T-cell (primary cell): ENCODE measurements around the gene SLC7A6OS. TPM values are rescaled to one million over a fixed set of nuclear protein-coding genes. Genes with fewer than 3 reads are reported as not detected.
"Not testable (repeated sequence)": the region's sequence is repeated elsewhere in the genome, so short reads cannot be mapped to it uniquely, and the experiment has no call there.

Source experiments
- ATAC-seq, 4 experiments: fragments of 200-7000 bp in 3 of 4; fragments of 150-1000 bp in 1 of 4; cut with Tn5 transposase; replicated peaks in 1 of 4; 1 replicate in 3 of 4; 2 replicates in 1 of 4; pipeline ENCODE4 v1.10.0; 2021; ENCODE audit warnings: moderate library complexity in 3 of 4, mild to moderate bottlenecking in 2 of 4, moderate number of reproducible peaks in 1 of 4
- CTCF ChIA-PET, 2 donors: fragments of 300-600 bp; sonication (Branson Sonifier 250); formaldehyde crosslinking; loops; one replicate each; lab custom pipeline; 2022; ENCODE audit warnings: antibody characterized with exemption in 2 of 2; lab: Charles Lee
- POLR2A ChIA-PET, 2 donors: fragments of 300-600 bp; sonication (Branson Sonifier 250); formaldehyde crosslinking; loops; one replicate each; lab custom pipeline; 2022; ENCODE audit warnings: antibody characterized with exemption in 2 of 2; lab: Charles Lee
- DNase-seq, 35 experiments: peaks; one replicate each; pipeline versions ENCODE4 v3.0.0 to v3.0.0-alpha.2; 2013 to 2023
- H3K27ac ChIP-seq: one replicate; pipeline ENCODE4 v1.5.1; 2013; ENCODE audit warnings: low read length
- H3K27me3 ChIP-seq, 2 experiments: replicated peaks in 1 of 2; 1 replicate in 1 of 2; 2 replicates in 1 of 2; pipeline versions ENCODE4 v1.6.1 to v1.7.0; 2013; ENCODE audit warnings: low read length in 1 of 2, mixed read lengths in 1 of 2; ENCODE audit not compliant: control insufficient read depth in 2 of 2, insufficient read depth in 2 of 2; ENCODE audit errors: extremely low read depth in 1 of 2
- H3K36me3 ChIP-seq, 2 donors: 1 replicate in 1 of 2; 2 replicates in 1 of 2; pipeline versions ENCODE4 v1.6.1 to v1.7.0; 2013; ENCODE audit warnings: low read length in 1 of 2; ENCODE audit not compliant: control insufficient read depth in 2 of 2, insufficient read depth in 1 of 2; ENCODE audit errors: extremely low read depth in 1 of 2
- H3K4me1 ChIP-seq, 2 experiments: 1 replicate in 1 of 2; 2 replicates in 1 of 2; pipeline versions ENCODE4 v1.6.1 to v1.7.0; 2013; ENCODE audit warnings: low read length in 2 of 2, mixed read lengths in 1 of 2; ENCODE audit not compliant: insufficient read depth in 2 of 2, control insufficient read depth in 1 of 2; ENCODE audit errors: extremely low read depth in 1 of 2
- H3K4me3 ChIP-seq, 2 donors: 1 replicate in 1 of 2; 2 replicates in 1 of 2; pipeline versions ENCODE4 v1.5.1 to v1.7.0; 2013; ENCODE audit warnings: mild to moderate bottlenecking in 2 of 2, low read length in 1 of 2, moderate library complexity in 1 of 2; ENCODE audit not compliant: control insufficient read depth in 1 of 2; ENCODE audit errors: extremely low read depth in 1 of 2
- H3K9me3 ChIP-seq: 2 replicates; pipeline ENCODE4 v1.7.0; 2013
- H3K27ac Mint-ChIP-seq, 2 donors: one replicate each; pipeline ENCODE4 v1.8.0; 2020 to 2021; ENCODE audit warnings: mild to moderate bottlenecking in 2 of 2, mixed read lengths in 2 of 2
- H3K27me3 Mint-ChIP-seq, 2 donors: one replicate each; pipeline ENCODE4 v1.8.0; 2021 to 2022; ENCODE audit warnings: mixed read lengths in 2 of 2
- H3K36me3 Mint-ChIP-seq: one replicate; pipeline ENCODE4 v1.8.0; 2021; ENCODE audit warnings: mixed read lengths
- H3K4me1 Mint-ChIP-seq, 3 donors: one replicate each; pipeline ENCODE4 v1.8.0; 2020 to 2022; ENCODE audit warnings: mixed read lengths in 3 of 3, mild to moderate bottlenecking in 1 of 3
- H3K4me3 Mint-ChIP-seq, 3 donors: one replicate each; pipeline ENCODE4 v1.8.0; 2020 to 2022; ENCODE audit warnings: mild to moderate bottlenecking in 3 of 3, mixed read lengths in 3 of 3, moderate library complexity in 3 of 3
- H3K9me3 Mint-ChIP-seq, 3 donors: one replicate each; pipeline ENCODE4 v1.8.0; 2020 to 2022; ENCODE audit warnings: mixed read lengths in 3 of 3
- WGBS: methylation state at CpG from one replicate; pipeline ENCODE4 v1.1.5; 2013; ENCODE audit warnings: missing lambda C conversion rate; ENCODE audit not compliant: insufficient coverage; 5-methylcytosine and 5-hydroxymethylcytosine counted together
- total RNA-seq, 35 experiments: library from RNA in 6 of 35; stranded (reverse) in 6 of 35; fragments of 120-200 nt in 1 of 35; gene quantifications; one replicate each; pipeline versions ENCODE4 v1.2.1 to v1.2.4 and lab custom pipeline; 2013 to 2026

The SLC7A6OS gene
- total RNA-seq, 5 donors from 2014 or later (not counting 1 experiment from before 2014, with no cell fraction given) = 42.5 to 50.3 (median 43.9) TPM

DNA sequence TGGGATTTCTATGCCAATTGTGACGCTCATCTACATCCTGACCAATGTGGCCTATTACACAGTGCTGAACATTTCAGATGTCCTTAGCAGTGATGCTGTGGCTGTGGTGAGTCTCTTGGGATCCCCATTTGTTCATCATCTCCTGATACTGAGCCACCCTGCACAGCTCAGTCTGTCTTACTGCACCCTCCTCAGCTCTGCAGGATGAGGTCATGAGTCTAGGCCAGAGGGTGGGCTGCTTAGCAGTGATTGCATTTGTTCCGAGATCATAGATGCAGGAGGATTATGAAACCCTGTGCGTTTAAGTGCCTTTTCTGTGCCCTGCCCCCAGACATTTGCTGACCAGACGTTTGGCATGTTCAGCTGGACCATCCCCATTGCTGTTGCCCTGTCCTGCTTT lies 19.5 kb downstream of the SLC7A6OS start:
- Histone ChIP-seq H3K36me3 (peaks cover 15 to 71% of the 10 kb centered on the region in 2 donors), H3K27me3 (no peaks in the 10 kb centered on the region), H3K9me3 (no peaks in the 10 kb centered on the region), H3K27ac (peak overlapping the region; percentile 80), H3K4me1 (peaks cover 62 to 73% of the 10 kb centered on the region in 2 experiments), H3K4me3 (no peak overlapping the region)
- ChIA-PET CTCF (interaction anchor here (0.7 to 2.7 kb wide), 5 partner anchors 11 to 30 kb away, joined by 3 to 9 read pairs (median 3); partner anchors contain the start of genes PRMT7 (in 1 of the 2) and SLC7A6OS (in 1 of the 2)), POLR2A (interaction anchor here in 1 of 2 donors (1.5 kb wide), 1 partner anchor 19 kb away, joined by 4 read pairs; the partner anchor contains the start of genes PRMT7 and SLC7A6OS)
- WGBS = 87% methylated on average over 4 of the region's 4 CpGs
- Mint-ChIP-seq H3K27me3 (no peaks in the 10 kb centered on the region), H3K4me3 (peak overlapping the region; percentile 36 to 69 (median 46)), H3K27ac (peak overlapping the region; percentile 94), H3K4me1 (peaks cover 75 to 91% (median 77%) of the 10 kb centered on the region in 3 donors), H3K9me3 (no peaks in the 10 kb centered on the region), H3K36me3 (peaks cover 59% of the 10 kb centered on the region)
- ATAC-seq (no peak), DNase-seq (no peak)

- 97% methylated on average over 4 of the region's 6 CpGs for WGBS
- DNase-seq (no peak), ATAC-seq (no peak)
- ChIA-PET POLR2A (interaction anchor here in 1 of 2 donors (1.0 to 1.2 kb wide), 2 partner anchors 9 to 27 kb away, joined by 3 to 6 read pairs; no protein-coding TSS in a partner anchor), CTCF (interaction anchor here (0.8 to 2.7 kb wide), 6 partner anchors 10 to 37 kb away, joined by 3 to 9 read pairs (median 5); partner anchors contain the start of genes PRMT7 (in 1 of the 2), SLC7A6 (in 1 of the 2) and SLC7A6OS (in 1 of the 2))
- H3K4me1 ChIP-seq = peaks cover 68 to 80% of the 10 kb centered on the region in 2 experiments
- Mint-ChIP-seq H3K4me3 (peak overlapping the region; percentile 32 to 69 (median 42)), H3K27me3 (no peaks in the 10 kb centered on the region), H3K27ac (peak overlapping the region; percentile 94), H3K9me3 (no peaks in the 10 kb centered on the region), H3K4me1 (peaks cover 82 to 95% (median 82%) of the 10 kb centered on the region in 3 donors), H3K36me3 (peaks cover 56% of the 10 kb centered on the region)
- H3K9me3 ChIP-seq = no peaks in the 10 kb centered on the region
- no peak overlapping the region for H3K4me3 ChIP-seq
- H3K27me3 ChIP-seq = no peaks in the 10 kb centered on the region
- H3K27ac ChIP-seq = peak overlapping the region; percentile 80
- peaks cover 15 to 63% of the 10 kb centered on the region in 2 donors for H3K36me3 ChIP-seq
Measured at GRCh38 chr16:68290450-68290849, 20.3 kb downstream of the SLC7A6OS start.

- peaks cover 87 to 96% (median 89%) of the 10 kb centered on the region in 3 donors for H3K4me1 Mint-ChIP-seq
- no peaks in the 10 kb centered on the region for H3K27me3 Mint-ChIP-seq
- no peaks in the 10 kb centered on the region for H3K9me3 ChIP-seq
- H3K27me3 ChIP-seq = no peaks in the 10 kb centered on the region
- ATAC-seq (peak; percentile 41 to 51 (median 44)), DNase-seq (peak in 19 of 35 experiments; percentile 22 to 57 (median 35))
- H3K36me3 Mint-ChIP-seq = peaks cover 51% of the 10 kb centered on the region
- H3K4me3 ChIP-seq = no peak overlapping the region
- H3K36me3 ChIP-seq = peaks cover 15 to 56% of the 10 kb centered on the region in 2 donors
- CTCF ChIA-PET = interaction anchor here (0.8 to 2.9 kb wide), 9 partner anchors 9 to 769 kb away, joined by 3 to 15 read pairs (median 4); partner anchors contain the start of genes PRMT7 (in 1 of the 2), SLC7A6 (in 1 of the 2) and SLC7A6OS (in 1 of the 2)
- H3K4me3 Mint-ChIP-seq = peak overlapping the region; percentile 32 to 69 (median 42)
- WGBS = 19% methylated on average over 2 of the region's 4 CpGs
- H3K27ac Mint-ChIP-seq = peak overlapping the region; percentile 94
- H3K27ac ChIP-seq = peak overlapping the region; percentile 80
- POLR2A ChIA-PET = interaction anchor here in 1 of 2 donors (0.6 to 1.2 kb wide), 5 partner anchors 10 to 539 kb away, joined by 3 to 10 read pairs (median 3); partner anchors contain the start of genes PRMT7 and SLC7A6OS
- peaks cover 72 to 87% of the 10 kb centered on the region in 2 experiments for H3K4me1 ChIP-seq
- no peaks in the 10 kb centered on the region for H3K9me3 Mint-ChIP-seq
Measured at GRCh38 chr16:68289621-68290329, 21.0 kb downstream of the SLC7A6OS start.

DNA sequence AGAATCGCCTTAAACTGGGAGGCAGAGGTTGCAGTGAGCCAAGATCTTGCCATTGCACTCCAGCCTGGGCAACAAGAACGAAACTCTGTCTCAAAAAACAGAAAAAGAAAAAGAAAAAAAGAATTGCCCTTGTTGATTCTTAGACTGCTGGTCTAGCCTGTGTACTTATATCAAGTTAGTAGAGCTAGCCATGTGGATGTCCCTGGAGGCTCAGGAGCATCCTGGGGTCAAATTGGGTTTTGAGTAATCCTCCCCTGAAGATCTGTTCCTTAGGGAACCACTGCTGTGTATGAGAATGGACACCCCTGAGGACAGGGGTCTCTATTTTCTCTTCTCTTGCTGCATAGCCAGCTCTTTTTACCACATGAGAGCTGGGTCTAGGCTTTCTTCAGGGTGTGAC lies 21.5 kb downstream of the SLC7A6OS start:
- Mint-ChIP-seq H3K27ac (peak overlapping the region; percentile 94), H3K9me3 (no peaks in the 10 kb centered on the region), H3K4me3 (peak overlapping the region in 1 of 3 donors; percentile 69), H3K4me1 (peaks cover 91 to 97% (median 93%) of the 10 kb centered on the region in 3 donors), H3K36me3 (peaks cover 49% of the 10 kb centered on the region), H3K27me3 (no peaks in the 10 kb centered on the region)
- POLR2A ChIA-PET = interaction anchor here in 1 of 2 donors (0.6 to 1.2 kb wide), 5 partner anchors 11 to 538 kb away, joined by 3 to 10 read pairs (median 3); partner anchors contain the start of genes PRMT7 and SLC7A6OS
- Histone ChIP-seq H3K27ac (peak overlapping the region; percentile 80), H3K27me3 (no peaks in the 10 kb centered on the region), H3K4me1 (peaks cover 76 to 93% of the 10 kb centered on the region in 2 experiments), H3K4me3 (no peak overlapping the region), H3K36me3 (peaks cover 15 to 51% of the 10 kb centered on the region in 2 donors), H3K9me3 (no peaks in the 10 kb centered on the region)
- no CpG with 5 or more reads among the region's 2 CpGs for WGBS
- DNase-seq = no peak
- ATAC-seq = peak in 1 of 4 experiments; percentile 1
- CTCF ChIA-PET = interaction anchor here (0.5 to 2.9 kb wide), 9 partner anchors 9 to 1280 kb away, joined by 3 to 15 read pairs (median 4); partner anchors contain the start of genes PRMT7 (in 1 of the 2), SLC7A6 (in 1 of the 2) and SLC7A6OS (in 1 of the 2)

DNA sequence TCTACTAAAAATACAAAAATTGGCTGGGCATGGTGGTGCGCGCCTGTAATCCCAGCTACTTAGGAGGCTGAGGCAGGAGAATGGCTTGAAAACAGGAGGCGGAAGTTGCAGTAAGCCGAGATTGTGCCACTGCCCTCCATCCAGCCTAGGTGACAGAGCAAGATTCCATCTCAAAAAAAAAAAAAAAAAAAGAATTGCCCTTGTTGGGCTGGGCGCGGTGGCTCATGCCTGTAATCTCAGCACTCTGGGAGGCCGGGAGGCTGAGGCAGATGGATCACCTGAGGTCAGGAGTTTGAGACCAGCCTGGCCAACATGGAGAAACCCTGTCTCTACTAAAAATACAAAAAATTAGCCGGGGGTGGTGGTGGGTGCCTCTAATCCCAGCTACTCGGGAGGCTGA lies 21.9 kb downstream of the SLC7A6OS start:
- H3K27me3 Mint-ChIP-seq, H3K4me3 ChIP-seq, H3K27me3 ChIP-seq, H3K9me3 ChIP-seq, DNase-seq, ATAC-seq, H3K9me3 Mint-ChIP-seq: not testable (repeated sequence)
- Mint-ChIP-seq H3K4me3 (peak overlapping the region in 1 of 3 donors; percentile 69), H3K27ac (peak overlapping the region; percentile 94), H3K36me3 (peaks cover 45% of the 10 kb centered on the region), H3K4me1 (peaks cover 92 to 97% (median 94%) of the 10 kb centered on the region in 3 donors)
- CTCF ChIA-PET = interaction anchor here (0.5 to 2.9 kb wide), 5 partner anchors 12 to 1280 kb away, joined by 3 to 15 read pairs (median 3); partner anchors contain the start of gene SLC7A6 (in 1 of the 2)
- 100% methylated on average over 2 of the region's 9 CpGs for WGBS
- H3K4me1 ChIP-seq = peaks cover 79 to 97% of the 10 kb centered on the region in 2 experiments
- peak overlapping the region; percentile 80 for H3K27ac ChIP-seq
- POLR2A ChIA-PET = interaction anchor here (0.7 to 1.1 kb wide), 3 partner anchors 15 to 22 kb away, joined by 3 to 12 read pairs (median 3); partner anchors contain the start of genes PRMT7 (in 1 of the 2) and SLC7A6OS (in 1 of the 2)
- peaks cover 12 to 47% of the 10 kb centered on the region in 2 donors for H3K36me3 ChIP-seq
